ENCODE measurements around the gene B4GAT1. TPM values are rescaled to one million over a fixed set of nuclear protein-coding genes. Genes with fewer than 3 reads are reported as not detected.

The B4GAT1 gene
- total RNA-seq, 1 experiment from 2014 or later = 41.1 TPM

- ATAC-seq (no peak), DNase-seq (no peak)
- no peaks in the 10 kb centered on the region for H3K9me2 ChIP-seq (replicated peaks; ENCODE audit: low read length)
- no peaks in the 10 kb centered on the region for H3F3A ChIP-seq (ENCODE audit: low read length, unreplicated experiment)
- no peaks in the 10 kb centered on the region for H4K20me1 ChIP-seq (ENCODE audit: low read length)
- H3K4me3 ChIP-seq (ENCODE audit: low read length) = no peak within 1 kb of the TSS
- H3K27ac ChIP-seq (ENCODE audit: low read length) = no peak within 1 kb of the TSS
- no peaks in the 10 kb centered on the region for H3K36me3 ChIP-seq (ENCODE audit: low read depth, low read length)
- peaks cover 5% of the 10 kb centered on the region for H3K4me1 ChIP-seq (ENCODE audit: insufficient read depth, low read length)
- H2AFZ ChIP-seq (ENCODE audit: low read length) = no peak within 1 kb of the TSS
- H3K4me2 ChIP-seq (ENCODE audit: low read length) = no peak within 1 kb of the TSS
- BruUV-seq (replicated peaks) = no TSS peak
- CTCF ChIA-PET = no interaction called here
- POLR2A ChIA-PET (ENCODE audit: unreplicated experiment) = no interaction called here
- no peaks in the 10 kb centered on the region for H3K79me2 ChIP-seq (ENCODE audit: low read length)
- TF ChIP-seq EZH2 (IDR thresholded peaks at IDR 0.05; ENCODE audit: low read length, unreplicated experiment) = no peak
- no peak for TF ChIP-seq EZH2phosphoT487 (IDR thresholded peaks at IDR 0.05; ENCODE audit: borderline replicate concordance, low read length)
- no peak for TF ChIP-seq CTCF (conservative IDR thresholded peaks at IDR 0.05; ENCODE audit: low read depth, low read length)
- intact Hi-C loops (cut with micrococcal nuclease) = no loop called here
- H3K27me3 ChIP-seq (ENCODE audit: low read length) = no peaks in the 10 kb centered on the region
- no peaks in the 10 kb centered on the region for H3K9me3 ChIP-seq (ENCODE audit: low read length)
- no peak within 1 kb of the TSS for H3K9ac ChIP-seq (ENCODE audit: low read length)
Measured at GRCh38 chr11:66316849-66317251, 30.6 kb downstream of the B4GAT1 start, which contains the start of gene CD248. Gene CD248 (minus strand): TSS chr11:66317044. CDS start chr11:66317027, 17 bp downstream.

- Histone ChIP-seq H3K9ac (ENCODE audit: low read length) (no peak overlapping the region), H2AFZ (ENCODE audit: low read length) (no peak overlapping the region)
- CTCF ChIA-PET = no interaction called here
Measured at GRCh38 chr11:66315921-66316811, 31.3 kb downstream of the B4GAT1 start.

More at GRCh38 chr11:66315921-66316811, 31.3 kb downstream of the B4GAT1 start:
- Histone ChIP-seq H3K79me2 (ENCODE audit: low read length) (no peaks in the 10 kb centered on the region), H3K4me1 (ENCODE audit: insufficient read depth, low read length) (peaks cover 5% of the 10 kb centered on the region), H3K27ac (ENCODE audit: low read length) (no peak overlapping the region), H3K4me2 (ENCODE audit: low read length) (no peak overlapping the region), H3K9me3 (ENCODE audit: low read length) (no peaks in the 10 kb centered on the region), H3F3A (ENCODE audit: low read length, unreplicated experiment) (no peaks in the 10 kb centered on the region), H3K4me3 (ENCODE audit: low read length) (no peak overlapping the region), H3K36me3 (ENCODE audit: low read depth, low read length) (no peaks in the 10 kb centered on the region), H3K9me2 (replicated peaks; ENCODE audit: low read length) (no peaks in the 10 kb centered on the region), H3K27me3 (ENCODE audit: low read length) (no peaks in the 10 kb centered on the region), H4K20me1 (ENCODE audit: low read length) (no peaks in the 10 kb centered on the region)
- POLR2A ChIA-PET (ENCODE audit: unreplicated experiment) = no interaction called here
- intact Hi-C loops (cut with micrococcal nuclease) = no loop called here
- TF ChIP-seq CTCF (conservative IDR thresholded peaks at IDR 0.05; ENCODE audit: low read depth, low read length) (no peak), EZH2phosphoT487 (IDR thresholded peaks at IDR 0.05; ENCODE audit: borderline replicate concordance, low read length) (no peak)
- DNase-seq = no peak
- no TSS peak for BruUV-seq (replicated peaks)
- ATAC-seq = no peak
